T-cell (primary cell): ENCODE data around the gene AGTRAP. TPM values are rescaled to one million over a fixed set of nuclear protein-coding genes. Genes with fewer than 3 reads are reported as not detected.

Source experiments
- ATAC-seq, 4 experiments: fragments of 200-7000 bp in 3 of 4; fragments of 150-1000 bp in 1 of 4; cut with Tn5 transposase; replicated peaks in 1 of 4; 1 replicate in 3 of 4; 2 replicates in 1 of 4; pipeline ENCODE4 v1.10.0; 2021; ENCODE audit warnings: moderate library complexity in 3 of 4, mild to moderate bottlenecking in 2 of 4, moderate number of reproducible peaks in 1 of 4
- CTCF ChIA-PET, 2 donors: fragments of 300-600 bp; sonication (Branson Sonifier 250); formaldehyde crosslinking; loops; one replicate each; lab custom pipeline; 2022; ENCODE audit warnings: antibody characterized with exemption in 2 of 2; lab: Charles Lee
- POLR2A ChIA-PET, 2 donors: fragments of 300-600 bp; sonication (Branson Sonifier 250); formaldehyde crosslinking; loops; one replicate each; lab custom pipeline; 2022; ENCODE audit warnings: antibody characterized with exemption in 2 of 2; lab: Charles Lee
- DNase-seq, 35 experiments: peaks; one replicate each; pipeline versions ENCODE4 v3.0.0 to v3.0.0-alpha.2; 2013 to 2023
- H3K27ac ChIP-seq: one replicate; pipeline ENCODE4 v1.5.1; 2013; ENCODE audit warnings: low read length
- H3K27me3 ChIP-seq, 2 experiments: replicated peaks in 1 of 2; 1 replicate in 1 of 2; 2 replicates in 1 of 2; pipeline versions ENCODE4 v1.6.1 to v1.7.0; 2013; ENCODE audit warnings: low read length in 1 of 2, mixed read lengths in 1 of 2; ENCODE audit not compliant: control insufficient read depth in 2 of 2, insufficient read depth in 2 of 2; ENCODE audit errors: extremely low read depth in 1 of 2
- H3K36me3 ChIP-seq, 2 donors: 1 replicate in 1 of 2; 2 replicates in 1 of 2; pipeline versions ENCODE4 v1.6.1 to v1.7.0; 2013; ENCODE audit warnings: low read length in 1 of 2; ENCODE audit not compliant: control insufficient read depth in 2 of 2, insufficient read depth in 1 of 2; ENCODE audit errors: extremely low read depth in 1 of 2
- H3K4me1 ChIP-seq, 2 experiments: 1 replicate in 1 of 2; 2 replicates in 1 of 2; pipeline versions ENCODE4 v1.6.1 to v1.7.0; 2013; ENCODE audit warnings: low read length in 2 of 2, mixed read lengths in 1 of 2; ENCODE audit not compliant: insufficient read depth in 2 of 2, control insufficient read depth in 1 of 2; ENCODE audit errors: extremely low read depth in 1 of 2
- H3K4me3 ChIP-seq, 2 donors: 1 replicate in 1 of 2; 2 replicates in 1 of 2; pipeline versions ENCODE4 v1.5.1 to v1.7.0; 2013; ENCODE audit warnings: mild to moderate bottlenecking in 2 of 2, low read length in 1 of 2, moderate library complexity in 1 of 2; ENCODE audit not compliant: control insufficient read depth in 1 of 2; ENCODE audit errors: extremely low read depth in 1 of 2
- H3K9me3 ChIP-seq: 2 replicates; pipeline ENCODE4 v1.7.0; 2013
- H3K27ac Mint-ChIP-seq, 2 donors: one replicate each; pipeline ENCODE4 v1.8.0; 2020 to 2021; ENCODE audit warnings: mild to moderate bottlenecking in 2 of 2, mixed read lengths in 2 of 2
- H3K27me3 Mint-ChIP-seq, 2 donors: one replicate each; pipeline ENCODE4 v1.8.0; 2021 to 2022; ENCODE audit warnings: mixed read lengths in 2 of 2
- H3K36me3 Mint-ChIP-seq: one replicate; pipeline ENCODE4 v1.8.0; 2021; ENCODE audit warnings: mixed read lengths
- H3K4me1 Mint-ChIP-seq, 3 donors: one replicate each; pipeline ENCODE4 v1.8.0; 2020 to 2022; ENCODE audit warnings: mixed read lengths in 3 of 3, mild to moderate bottlenecking in 1 of 3
- H3K4me3 Mint-ChIP-seq, 3 donors: one replicate each; pipeline ENCODE4 v1.8.0; 2020 to 2022; ENCODE audit warnings: mild to moderate bottlenecking in 3 of 3, mixed read lengths in 3 of 3, moderate library complexity in 3 of 3
- H3K9me3 Mint-ChIP-seq, 3 donors: one replicate each; pipeline ENCODE4 v1.8.0; 2020 to 2022; ENCODE audit warnings: mixed read lengths in 3 of 3
- WGBS: methylation state at CpG from one replicate; pipeline ENCODE4 v1.1.5; 2013; ENCODE audit warnings: missing lambda C conversion rate; ENCODE audit not compliant: insufficient coverage; 5-methylcytosine and 5-hydroxymethylcytosine counted together
- total RNA-seq, 35 experiments: library from RNA in 6 of 35; stranded (reverse) in 6 of 35; fragments of 120-200 nt in 1 of 35; gene quantifications; one replicate each; pipeline versions ENCODE4 v1.2.1 to v1.2.4 and lab custom pipeline; 2013 to 2026

Gene AGTRAP, protein sequence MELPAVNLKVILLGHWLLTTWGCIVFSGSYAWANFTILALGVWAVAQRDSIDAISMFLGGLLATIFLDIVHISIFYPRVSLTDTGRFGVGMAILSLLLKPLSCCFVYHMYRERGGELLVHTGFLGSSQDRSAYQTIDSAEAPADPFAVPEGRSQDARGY
- total RNA-seq = 10 to 100 TPM; 15.8 to 30.4 (median 19.5) TPM
- total RNA-seq (2013) = 37.7 TPM
- 1.2 to 22.2 (median 12.3) reads per million in 29 experiments for total RNA-seq (lab: John Stamatoyannopoulos, UW)

DNA sequence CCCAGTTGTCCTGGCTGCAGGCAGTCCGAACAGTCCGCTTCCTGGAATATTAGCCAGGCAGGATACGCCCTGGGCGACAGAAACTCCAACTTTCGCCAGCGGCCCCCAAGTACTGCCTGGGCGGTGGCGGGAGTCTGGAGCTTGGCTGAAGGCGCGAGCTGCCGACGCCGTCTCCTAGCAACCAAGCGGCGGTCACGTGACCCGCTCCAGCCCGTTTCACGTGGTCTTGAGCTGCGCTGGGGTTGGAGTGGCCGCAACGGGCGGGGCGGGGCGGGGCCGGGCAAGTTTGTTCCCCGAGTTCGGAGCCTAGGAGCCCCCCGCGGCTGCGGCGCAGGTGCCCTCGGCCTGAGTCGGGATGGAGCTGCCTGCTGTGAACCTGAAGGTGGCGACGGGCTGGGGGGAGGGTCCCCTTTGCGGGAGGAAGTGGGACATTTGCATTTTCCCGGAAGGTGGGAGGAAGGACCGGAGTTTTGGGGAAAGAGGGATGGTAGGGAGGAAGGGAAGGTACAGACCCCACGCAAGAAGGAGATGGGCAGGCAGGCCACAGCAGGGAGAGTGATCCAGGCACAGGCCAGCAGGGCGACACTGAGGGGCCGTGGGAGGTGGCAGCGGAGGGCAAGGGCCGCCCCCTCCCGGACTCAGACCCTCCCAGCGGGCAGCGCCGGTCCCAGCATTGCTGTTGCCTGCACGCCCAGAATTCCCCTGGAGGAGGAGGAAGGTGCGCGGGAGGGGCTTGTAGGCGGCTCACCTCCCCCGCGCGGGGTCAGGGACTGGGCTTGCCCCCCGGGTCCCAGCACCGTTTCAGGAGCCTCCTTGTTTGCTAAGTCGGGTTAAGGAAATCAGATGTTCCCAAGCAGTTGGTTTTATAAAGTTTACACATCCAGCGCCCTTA is at the start of gene AGTRAP:
Gene AGTRAP, plus strand, starts transcription at position 283 of the 892 bp plus-strand sequence. Its CDS starts 73 bp downstream, at position 356.
- no peaks in the 10 kb centered on the region for H3K36me3 Mint-ChIP-seq
- Histone ChIP-seq H3K4me3 (peak within 1 kb of the TSS; percentile 92 to 93), H3K27me3 (no peaks in the 10 kb centered on the region), H3K4me1 (peaks cover 34 to 73% of the 10 kb centered on the region in 2 experiments), H3K27ac (peak within 1 kb of the TSS; percentile 66), H3K36me3 (no peaks in the 10 kb centered on the region), H3K9me3 (no peaks in the 10 kb centered on the region)
- 5% methylated on average over 52 of the region's 59 CpGs for WGBS
- peak within 1 kb of the TSS; percentile 90 to 93 (median 92) for H3K4me3 Mint-ChIP-seq
- ChIA-PET CTCF (interaction anchor here (0.6 to 3.0 kb wide), 5 partner anchors 17 to 1785 kb away, joined by 3 to 25 read pairs (median 6); partner anchors contain the start of gene FBXO6 (in 1 of the 2)), POLR2A (no interaction called here)
- no peaks in the 10 kb centered on the region for H3K9me3 Mint-ChIP-seq
- peak within 1 kb of the TSS; percentile 82 to 83 for H3K27ac Mint-ChIP-seq
- peak; percentile 65 to 93 (median 79) for DNase-seq
- H3K27me3 Mint-ChIP-seq = no peaks in the 10 kb centered on the region
- H3K4me1 Mint-ChIP-seq = peaks cover 66 to 76% (median 70%) of the 10 kb centered on the region in 3 donors
- peak; percentile 72 to 80 (median 76) for ATAC-seq

DNA sequence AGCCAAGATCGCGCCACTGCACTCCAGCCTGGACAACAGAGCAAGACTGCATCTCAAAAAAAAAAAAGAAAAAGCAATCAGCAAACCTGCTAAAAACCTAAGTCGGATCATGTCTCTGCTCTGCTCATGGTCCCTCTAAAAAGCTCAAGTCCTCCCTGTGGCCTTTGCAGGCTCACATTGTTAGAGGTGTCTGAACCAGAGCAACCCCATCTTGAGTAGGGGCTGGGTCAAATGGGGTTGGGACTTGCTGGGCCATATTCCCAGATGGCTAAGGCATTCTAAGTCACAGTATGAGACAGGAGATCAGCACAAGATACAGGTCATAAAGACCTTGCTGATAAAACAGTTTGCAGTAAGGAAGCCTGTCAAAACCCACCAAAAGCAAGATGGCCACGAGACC is 47.4 kb upstream of the AGTRAP start:
- Histone ChIP-seq H3K4me3 (no peak overlapping the region), H3K27ac (no peak overlapping the region), H3K9me3 (no peaks in the 10 kb centered on the region), H3K27me3 (peaks cover 9 to 64% of the 10 kb centered on the region in 2 experiments), H3K4me1 (peaks cover 8 to 28% of the 10 kb centered on the region in 2 experiments), H3K36me3 (no peaks in the 10 kb centered on the region)
- Mint-ChIP-seq H3K36me3 (no peaks in the 10 kb centered on the region), H3K4me1 (peaks cover 21 to 25% (median 24%) of the 10 kb centered on the region in 3 donors), H3K4me3 (no peak overlapping the region), H3K9me3 (no peaks in the 10 kb centered on the region), H3K27me3 (peaks cover 36 to 50% of the 10 kb centered on the region in 2 donors), H3K27ac (no peak overlapping the region)
- DNase-seq (no peak), ATAC-seq (no peak)
- ChIA-PET POLR2A (no interaction called here), CTCF (interaction anchor here in 1 of 2 donors (0.6 kb wide), 1 partner anchor 32 kb away, joined by 3 read pairs; no protein-coding TSS in a partner anchor)
- 97% methylated on average over 4 of the region's 4 CpGs for WGBS

DNA sequence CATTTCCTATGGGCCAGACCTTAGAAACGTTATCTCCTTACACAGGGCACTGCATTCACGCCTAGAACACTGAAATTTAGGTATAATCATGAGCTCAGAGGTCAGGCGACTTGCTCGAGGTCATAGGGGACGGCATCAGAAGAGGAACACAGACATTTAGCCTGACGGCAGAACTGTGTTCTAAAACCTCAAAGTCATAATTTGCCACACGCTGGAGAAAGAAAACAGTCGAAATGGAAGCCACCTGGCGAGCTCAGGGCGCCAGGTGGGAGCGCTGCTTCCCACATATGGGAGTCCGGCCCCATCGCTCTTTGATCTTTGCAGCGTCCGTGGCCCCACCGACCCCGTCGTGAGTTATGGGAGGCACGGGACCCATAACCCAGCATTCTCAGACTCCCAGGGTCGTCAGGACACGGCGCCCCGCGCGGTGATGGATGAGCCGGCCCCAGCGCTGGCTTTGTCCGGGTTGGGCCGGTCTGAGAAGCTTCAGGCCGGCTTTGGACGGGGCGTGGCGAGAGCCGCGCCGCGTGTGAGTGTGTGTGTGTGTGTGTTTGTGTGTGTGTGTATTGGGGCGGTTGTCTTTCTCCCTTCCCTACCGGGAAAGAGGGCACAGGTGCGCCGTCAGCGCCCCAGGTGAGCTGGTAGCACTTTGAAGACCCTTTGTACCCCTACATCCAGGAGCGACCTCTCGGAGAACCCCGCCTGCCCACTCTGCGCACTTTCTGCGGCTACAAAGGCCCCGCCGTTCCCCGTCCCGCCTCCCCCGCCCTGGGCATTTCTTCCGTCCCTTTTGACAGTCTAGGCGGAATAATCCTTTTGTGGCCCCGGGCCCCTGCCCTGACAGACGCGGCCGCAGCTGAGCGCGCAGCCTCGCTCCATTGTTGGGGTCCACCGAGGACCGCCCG is 45.3 kb upstream of the AGTRAP start:
- Mint-ChIP-seq H3K4me3 (peak overlapping the region; percentile 25 to 70 (median 62)), H3K9me3 (no peaks in the 10 kb centered on the region), H3K27me3 (peaks cover 42 to 55% of the 10 kb centered on the region in 2 donors), H3K27ac (no peak overlapping the region), H3K36me3 (no peaks in the 10 kb centered on the region), H3K4me1 (peaks cover 26 to 33% (median 29%) of the 10 kb centered on the region in 3 donors)
- no peaks in the 10 kb centered on the region for H3K36me3 ChIP-seq
- H3K9me3 ChIP-seq = no peaks in the 10 kb centered on the region
- ChIA-PET CTCF (interaction anchor here in 1 of 2 donors (0.5 to 0.6 kb wide), 2 partner anchors 27 to 191 kb away, joined by 3 to 4 read pairs; no protein-coding TSS in a partner anchor), POLR2A (interaction anchor here in 1 of 2 donors (0.5 kb wide), 1 partner anchor 26 kb away, joined by 5 read pairs; no protein-coding TSS in a partner anchor)
- H3K4me3 ChIP-seq = peak overlapping the region; percentile 26 to 53
- H3K27me3 ChIP-seq = peaks cover 9 to 70% of the 10 kb centered on the region in 2 experiments
- peaks cover 8 to 34% of the 10 kb centered on the region in 2 experiments for H3K4me1 ChIP-seq
- DNase-seq (no peak), ATAC-seq (no peak)
- H3K27ac ChIP-seq = no peak overlapping the region
- WGBS = 7% methylated on average over 55 of the region's 64 CpGs

DNA sequence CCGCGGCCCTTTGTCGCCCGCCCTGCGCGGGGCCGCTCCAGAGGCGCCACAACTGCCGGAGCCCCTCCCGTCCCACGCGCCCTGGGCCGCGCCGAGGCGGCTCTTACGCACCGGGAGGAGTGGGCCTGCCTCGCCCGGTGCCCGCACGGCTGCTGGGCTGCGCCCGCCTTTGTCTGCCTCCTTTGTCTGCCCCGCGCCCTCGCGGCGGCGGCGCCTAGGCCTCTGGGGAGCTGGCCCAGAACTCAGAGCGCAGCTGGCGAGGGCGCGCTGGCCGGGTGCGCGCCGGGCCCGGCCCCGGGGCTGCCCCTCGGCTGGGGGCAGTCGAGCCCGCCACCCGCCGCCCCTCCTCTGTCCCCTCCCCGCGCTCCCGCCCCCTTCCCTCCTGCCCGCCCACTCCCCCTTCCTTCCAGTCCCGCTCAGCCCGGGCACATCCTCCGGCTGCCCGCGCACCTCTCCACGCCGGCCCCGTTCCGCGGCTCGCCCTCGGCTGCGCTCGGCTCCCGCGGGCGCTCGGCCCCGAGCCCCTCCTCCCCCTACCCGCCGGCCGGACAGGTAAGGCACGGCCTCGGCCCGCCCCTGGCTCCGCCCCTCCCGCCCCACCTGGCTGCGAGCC is 44.5 kb upstream of the AGTRAP start, which contains the start of gene DRAXIN:
Gene DRAXIN, plus strand, starts transcription at position 409 of the 613 bp plus-strand sequence. CDS start 14,549 bp downstream, outside the sequence.
- Mint-ChIP-seq H3K9me3 (no peaks in the 10 kb centered on the region), H3K36me3 (no peaks in the 10 kb centered on the region), H3K27me3 (peaks cover 39 to 51% of the 10 kb centered on the region in 2 donors), H3K4me1 (peaks cover 26 to 33% (median 29%) of the 10 kb centered on the region in 3 donors), H3K27ac (no peak within 1 kb of the TSS), H3K4me3 (peak within 1 kb of the TSS; percentile 53 to 78 (median 65))
- ATAC-seq = peak in 3 of 4 experiments; percentile 28 to 49 (median 30)
- WGBS = under 1% methylated on average over 66 of the region's 78 CpGs
- H3K4me1 ChIP-seq = peaks cover 8 to 34% of the 10 kb centered on the region in 2 experiments
- H3K9me3 ChIP-seq = no peaks in the 10 kb centered on the region
- H3K4me3 ChIP-seq = peak within 1 kb of the TSS; percentile 26 to 53
- no peaks in the 10 kb centered on the region for H3K36me3 ChIP-seq
- POLR2A ChIA-PET = interaction anchor here in 1 of 2 donors (0.5 kb wide), 1 partner anchor 27 kb away, joined by 5 read pairs; no protein-coding TSS in a partner anchor
- no peak within 1 kb of the TSS for H3K27ac ChIP-seq
- peaks cover 9 to 64% of the 10 kb centered on the region in 2 experiments for H3K27me3 ChIP-seq
- DNase-seq = peak in 4 of 35 experiments; percentile 9 to 25 (median 20)
- CTCF ChIA-PET = interaction anchor here in 1 of 2 donors (0.6 kb wide), 1 partner anchor 191 kb away, joined by 3 read pairs; no protein-coding TSS in a partner anchor

DNA sequence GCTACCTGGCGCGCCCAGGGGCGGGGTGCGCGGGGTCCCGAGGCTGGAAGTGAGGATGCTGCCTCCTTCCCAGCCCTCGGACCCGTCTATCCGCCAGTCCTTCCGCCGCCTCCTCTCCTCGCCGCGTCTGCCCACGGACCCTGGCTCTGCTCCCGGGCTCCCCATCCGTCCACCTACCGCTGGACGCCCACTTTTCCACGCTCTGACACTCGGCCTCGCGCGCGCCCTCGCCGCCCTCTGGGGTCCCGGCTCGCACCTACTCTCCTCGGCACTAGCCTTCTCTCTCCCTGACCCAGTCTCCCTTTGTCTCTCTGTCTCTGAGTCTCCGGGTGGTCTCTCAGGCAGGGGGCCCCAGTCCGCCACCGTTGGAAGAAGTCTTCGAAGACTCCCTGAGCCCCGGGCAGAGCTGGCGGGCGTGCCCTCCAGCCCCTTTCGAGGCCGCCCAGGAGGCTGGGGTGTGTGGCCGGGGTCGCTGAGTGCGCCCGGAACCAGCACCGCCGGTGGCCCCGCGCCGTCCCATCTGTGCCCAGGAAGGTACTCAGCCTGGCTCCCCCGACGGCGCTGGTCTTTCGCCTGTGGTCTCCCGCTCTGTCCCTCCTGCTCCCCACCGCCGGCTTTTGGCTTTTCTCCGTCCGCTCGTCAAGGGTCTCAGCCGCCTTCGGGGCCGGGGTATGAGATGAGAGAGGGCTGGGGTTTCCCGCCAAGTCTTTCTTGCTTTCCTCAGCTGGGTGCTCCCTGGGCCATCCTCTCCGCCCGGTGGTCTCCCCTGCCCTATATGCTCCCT is 43.8 kb upstream of the AGTRAP start:
- H3K9me3 Mint-ChIP-seq = no peaks in the 10 kb centered on the region
- Histone ChIP-seq H3K9me3 (no peaks in the 10 kb centered on the region), H3K36me3 (no peaks in the 10 kb centered on the region), H3K4me1 (peaks cover 8 to 34% of the 10 kb centered on the region in 2 experiments), H3K4me3 (peak overlapping the region in 1 of 2 donors; percentile 15), H3K27ac (no peak overlapping the region), H3K27me3 (peaks cover 9 to 62% of the 10 kb centered on the region in 2 experiments)
- ChIA-PET POLR2A (no interaction called here), CTCF (no interaction called here)
- no peak overlapping the region for H3K27ac Mint-ChIP-seq
- H3K36me3 Mint-ChIP-seq = no peaks in the 10 kb centered on the region
- 10% methylated on average over 51 of the region's 64 CpGs for WGBS
- H3K27me3 Mint-ChIP-seq = peaks cover 39 to 51% of the 10 kb centered on the region in 2 donors
- H3K4me1 Mint-ChIP-seq = peaks cover 26 to 33% (median 29%) of the 10 kb centered on the region in 3 donors
- peak overlapping the region; percentile 53 to 78 (median 65) for H3K4me3 Mint-ChIP-seq
- DNase-seq (peak in 1 of 35 experiments; percentile 7), ATAC-seq (no peak)
